Activated CD4-positive, CD25-positive, alpha-beta regulatory T cell (primary cell): ENCODE data around the gene ATF7.
"Not testable (repeated sequence)": the region's sequence is repeated elsewhere in the genome, so short reads cannot be mapped to it uniquely, and the experiment has no call there.

Experiments used
- DNase-seq, 4 experiments: peaks; one replicate each; lab custom pipeline; 2025; lab: John Stamatoyannopoulos, UW

Gene ATF7

DNA sequence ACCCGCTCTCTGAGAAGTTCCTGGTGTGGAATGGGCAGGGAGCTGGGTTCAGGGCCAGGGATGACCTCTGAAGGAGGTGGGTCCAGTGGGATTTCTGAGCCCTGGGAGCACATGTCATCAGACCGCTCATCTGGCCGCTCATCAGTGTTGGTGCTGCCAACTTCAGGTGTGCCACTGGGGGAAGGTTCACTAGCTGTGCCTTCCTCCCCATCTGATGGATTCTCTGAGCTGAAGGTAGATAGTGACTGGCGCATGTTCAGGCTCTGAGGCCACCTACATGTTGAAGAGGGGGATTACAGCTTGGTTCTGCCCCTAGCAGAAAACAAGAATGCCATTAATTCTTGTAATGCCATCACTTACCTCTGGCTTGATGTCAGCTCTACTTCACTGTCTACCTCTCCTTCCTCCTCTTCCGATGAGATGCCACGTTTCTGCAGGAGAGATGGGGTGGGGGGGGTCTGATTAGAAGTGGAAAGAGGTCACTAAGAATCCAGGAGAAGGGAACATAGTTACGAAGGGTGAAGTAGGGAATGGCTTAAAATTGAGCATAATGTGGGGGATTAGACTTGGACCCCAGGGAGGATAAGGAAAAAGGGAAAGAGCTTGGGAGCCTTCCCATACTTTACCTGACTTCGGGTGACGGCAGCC lies 144.1 kb downstream of the ATF7 start:
- DNase-seq = no peak

DNA sequence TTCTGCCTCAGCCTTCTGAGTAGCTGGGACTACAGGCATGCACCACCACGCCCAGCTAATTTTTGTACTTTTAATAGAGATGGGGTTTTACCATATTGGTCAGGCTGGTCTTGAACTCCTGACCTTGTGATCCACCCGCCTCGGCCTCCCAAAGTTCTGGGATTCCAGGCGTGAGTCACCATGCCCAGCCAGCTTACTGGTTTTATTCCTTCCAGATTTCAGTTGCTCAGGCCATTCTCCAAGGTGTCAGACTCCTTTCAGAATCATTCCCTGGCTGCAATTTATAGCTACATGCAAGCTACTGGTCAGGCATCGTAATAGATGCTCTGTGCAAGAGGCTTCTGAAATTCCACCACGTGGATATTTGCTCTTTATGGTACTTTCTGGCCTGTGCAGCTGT lies 144.7 kb downstream of the ATF7 start:
- not testable (repeated sequence) for DNase-seq

DNA sequence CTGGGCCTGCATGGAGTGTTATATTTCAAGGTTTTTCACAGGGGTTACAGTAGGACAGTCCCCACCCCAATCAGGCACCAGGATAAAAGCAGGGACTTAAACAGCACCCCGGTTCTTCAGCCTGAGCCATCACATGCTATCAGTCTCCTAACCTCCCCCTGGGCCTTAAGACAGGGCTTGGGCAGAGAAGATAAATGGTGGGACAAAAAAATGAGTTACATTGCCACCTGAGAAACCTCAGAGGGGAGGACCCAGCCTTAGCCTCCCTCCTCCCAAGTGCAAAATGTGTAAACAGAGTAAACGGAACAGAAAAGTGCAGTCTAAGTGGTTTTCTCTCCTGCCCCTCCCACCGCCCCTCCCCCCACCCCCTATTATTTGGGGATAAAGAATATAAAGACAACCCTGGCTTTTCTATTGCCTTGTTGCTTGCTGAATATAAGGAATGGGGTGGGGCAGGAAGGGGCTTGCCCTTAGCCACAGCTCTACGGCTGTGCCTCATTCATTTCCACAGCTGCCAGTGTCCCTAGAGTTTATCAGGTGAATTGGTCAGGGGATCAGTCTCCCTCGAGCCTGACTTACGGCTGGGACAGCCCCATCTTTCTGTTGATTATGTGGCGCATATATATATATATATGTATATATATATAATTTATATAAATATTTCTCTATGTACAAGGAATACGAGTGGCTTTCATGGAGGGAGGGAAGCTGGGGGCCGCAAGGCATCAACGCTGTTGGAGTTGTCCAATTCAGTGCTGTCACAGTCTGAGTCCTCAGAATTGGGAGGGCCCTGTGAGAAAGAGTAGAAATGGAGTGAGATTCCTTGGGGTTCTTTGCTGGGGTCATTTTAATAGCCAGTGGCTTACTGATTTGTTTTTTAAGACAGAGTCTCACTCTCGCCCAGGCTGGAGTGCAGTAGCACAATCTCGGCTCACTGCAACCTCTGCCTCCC lies 145.4 kb downstream of the ATF7 start:
- DNase-seq = no peak

DNA sequence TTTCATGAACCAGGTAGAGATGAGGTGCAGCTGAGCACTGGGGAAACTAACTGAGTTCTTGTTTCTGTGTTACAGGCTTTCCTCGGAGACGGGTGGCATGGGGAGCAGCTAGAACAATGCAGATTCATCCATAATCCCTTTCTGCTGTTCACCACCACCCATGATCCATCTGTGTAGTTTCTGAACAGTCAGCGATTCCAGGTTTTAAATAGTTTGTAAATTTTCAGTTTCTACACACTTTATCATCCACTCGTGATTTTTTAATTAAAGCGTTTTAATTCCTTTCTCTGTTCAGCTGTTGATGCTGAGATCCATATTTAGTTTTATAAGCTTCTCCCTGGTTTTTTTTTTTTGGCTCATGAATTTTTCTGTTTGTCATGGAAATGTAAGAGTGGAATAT lies 146.9 kb downstream of the ATF7 start:
- DNase-seq = no peak

GRCh38 chr12:53478865-53479264 lies 147.3 kb downstream of the ATF7 start:
- DNase-seq = no peak

DNA sequence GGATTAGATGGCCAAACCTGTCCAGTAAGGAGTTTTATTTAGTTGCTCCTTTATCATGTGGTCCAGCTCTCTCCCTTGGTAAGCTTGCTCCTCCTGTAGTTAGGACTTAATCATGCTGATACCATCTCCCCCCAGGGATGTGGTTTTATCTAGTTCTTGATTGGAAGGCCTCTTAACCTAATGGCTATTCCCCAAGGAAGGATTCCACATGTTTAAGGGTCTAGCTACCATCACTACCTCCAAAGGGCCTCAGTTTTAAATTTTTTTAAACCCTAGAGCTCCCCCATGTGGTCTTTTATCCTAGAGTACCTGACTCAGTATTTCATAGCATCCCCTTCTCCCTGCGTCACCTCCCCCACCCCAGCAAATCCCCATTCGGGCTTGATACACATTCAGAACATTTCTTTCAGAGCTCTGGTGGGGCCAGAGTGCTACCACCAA lies 149.4 kb downstream of the ATF7 start:
- DNase-seq = no peak

DNA sequence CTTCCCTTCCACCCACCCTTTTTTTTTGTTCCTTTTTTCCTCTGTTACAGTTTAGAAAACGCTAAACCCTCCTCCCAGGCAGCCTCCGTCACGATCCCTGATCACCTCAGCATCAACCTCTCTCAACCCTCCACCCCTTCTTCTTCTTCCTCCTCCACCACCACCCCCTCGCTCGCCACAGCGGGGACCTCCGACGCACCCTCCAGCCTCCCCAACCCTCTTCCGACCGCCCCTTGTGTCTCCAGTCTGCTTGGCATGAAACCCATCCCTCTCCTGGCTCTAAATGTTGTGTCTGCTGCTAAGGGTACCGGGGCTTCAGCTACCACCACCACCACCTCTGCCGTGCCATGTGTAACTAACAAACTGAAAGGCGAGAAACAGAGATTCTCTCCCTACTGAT lies 151.4 kb downstream of the ATF7 start:
- no peak for DNase-seq

DNA sequence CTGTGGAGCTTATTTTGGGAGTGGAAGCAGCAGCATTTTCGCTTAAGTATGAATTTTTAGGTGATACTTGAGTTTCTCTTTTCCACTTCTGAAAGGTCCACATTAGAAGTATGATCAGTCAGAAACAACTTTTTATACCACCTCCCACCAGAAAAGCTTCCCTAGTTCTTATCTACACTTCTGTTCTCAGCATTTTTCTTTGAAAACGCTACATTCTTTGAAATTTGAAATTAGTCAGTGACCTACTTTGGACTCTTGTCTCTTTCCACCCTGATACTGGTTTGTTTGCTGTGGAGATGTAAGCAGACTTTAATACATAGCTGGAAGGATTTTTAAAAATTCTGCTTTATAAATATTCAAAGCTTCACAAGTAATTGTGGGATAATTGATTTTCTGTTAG lies 152.1 kb downstream of the ATF7 start:
- DNase-seq = no peak

DNA sequence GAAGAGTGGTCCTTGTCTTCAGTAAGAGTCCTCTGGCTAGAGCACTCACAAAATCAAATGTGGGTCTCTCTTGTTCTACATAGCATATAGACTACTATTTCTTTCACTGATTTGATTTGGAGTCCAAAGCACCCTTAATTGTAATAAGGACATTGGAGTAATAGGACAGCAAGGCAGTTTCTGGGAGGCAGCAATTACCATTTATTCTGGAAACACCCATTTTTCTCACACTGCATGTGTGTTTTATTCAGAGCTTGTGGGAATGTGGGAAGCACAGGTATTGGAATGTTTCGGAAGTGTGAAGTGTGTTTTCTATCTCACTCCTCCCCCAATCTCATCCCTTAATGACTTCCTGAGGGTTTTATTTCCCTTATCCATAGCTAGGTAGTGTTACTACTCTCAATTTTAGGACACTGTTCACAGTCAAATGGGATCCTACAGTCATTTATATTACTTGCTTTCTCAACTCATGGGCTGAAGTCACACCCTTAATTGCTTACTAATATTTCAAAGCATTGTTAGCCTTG lies 154.1 kb downstream of the ATF7 start:
- DNase-seq = no peak

- no peak for DNase-seq
Measured at GRCh38 chr12:53468282-53468681, 157.9 kb downstream of the ATF7 start.

DNA sequence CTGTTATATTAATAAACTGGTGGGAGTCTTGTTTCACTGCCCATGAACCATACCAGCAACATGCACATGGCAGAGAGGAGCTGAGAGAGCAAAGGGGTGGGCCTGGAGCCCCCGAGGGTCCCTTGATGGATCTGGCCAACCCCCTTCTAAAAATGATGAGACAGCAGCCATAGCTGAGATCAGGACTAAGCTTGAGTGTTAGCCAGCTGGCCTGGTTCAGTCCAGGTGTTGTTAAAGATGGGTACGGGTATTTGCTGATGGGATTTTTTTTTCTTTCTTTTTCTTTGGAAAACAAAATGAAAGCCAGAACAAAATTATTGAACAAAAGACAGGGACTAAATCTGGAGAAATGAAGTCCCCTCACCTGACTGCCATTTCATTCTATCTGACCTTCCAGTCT lies 158.3 kb downstream of the ATF7 start:
- no peak for DNase-seq

DNA sequence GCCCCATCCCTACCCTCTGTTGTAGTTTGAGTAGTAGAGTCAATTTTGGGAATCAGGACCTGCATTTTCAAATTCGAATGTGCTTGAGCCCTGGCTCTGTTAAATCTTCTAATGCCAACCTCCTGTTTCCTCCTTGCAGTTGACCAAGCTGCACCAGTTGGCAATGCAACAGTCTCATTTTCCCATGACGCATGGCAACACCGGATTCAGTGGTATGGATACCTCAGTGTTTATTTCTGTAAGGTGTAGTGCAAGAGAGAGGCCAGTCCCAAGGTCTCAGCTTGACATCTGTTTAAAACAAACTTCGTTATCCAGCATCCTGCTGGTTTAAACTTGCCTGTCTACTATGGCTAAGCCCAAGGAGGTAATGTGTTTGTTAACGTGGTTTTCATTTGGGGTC lies 159.1 kb downstream of the ATF7 start:
- no peak for DNase-seq

GRCh38 chr12:53466640-53467039 lies 159.5 kb downstream of the ATF7 start:
- DNase-seq = no peak

DNA sequence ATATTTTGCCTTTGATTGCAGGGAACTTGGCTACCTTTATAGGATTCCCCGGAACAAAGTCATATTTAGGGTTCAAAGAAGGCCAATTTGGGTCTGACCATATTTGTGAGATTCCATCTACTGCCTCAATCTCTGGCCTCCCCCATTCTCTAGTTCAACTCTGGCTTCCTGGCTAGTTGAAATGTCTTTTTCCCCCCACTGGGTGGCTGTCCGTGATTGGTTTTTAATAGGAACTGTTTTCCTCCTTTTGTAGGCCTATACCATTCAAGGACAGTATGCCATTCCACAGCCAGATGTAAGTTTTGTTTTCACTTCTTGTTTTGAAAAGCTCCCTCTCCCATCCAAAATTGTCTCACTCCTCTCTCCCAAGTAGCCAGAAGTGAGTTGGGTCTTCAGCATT lies 160.5 kb downstream of the ATF7 start:
- DNase-seq = no peak

- no peak for DNase-seq
Measured at GRCh38 chr12:53464685-53465418, 161.3 kb downstream of the ATF7 start.

DNA sequence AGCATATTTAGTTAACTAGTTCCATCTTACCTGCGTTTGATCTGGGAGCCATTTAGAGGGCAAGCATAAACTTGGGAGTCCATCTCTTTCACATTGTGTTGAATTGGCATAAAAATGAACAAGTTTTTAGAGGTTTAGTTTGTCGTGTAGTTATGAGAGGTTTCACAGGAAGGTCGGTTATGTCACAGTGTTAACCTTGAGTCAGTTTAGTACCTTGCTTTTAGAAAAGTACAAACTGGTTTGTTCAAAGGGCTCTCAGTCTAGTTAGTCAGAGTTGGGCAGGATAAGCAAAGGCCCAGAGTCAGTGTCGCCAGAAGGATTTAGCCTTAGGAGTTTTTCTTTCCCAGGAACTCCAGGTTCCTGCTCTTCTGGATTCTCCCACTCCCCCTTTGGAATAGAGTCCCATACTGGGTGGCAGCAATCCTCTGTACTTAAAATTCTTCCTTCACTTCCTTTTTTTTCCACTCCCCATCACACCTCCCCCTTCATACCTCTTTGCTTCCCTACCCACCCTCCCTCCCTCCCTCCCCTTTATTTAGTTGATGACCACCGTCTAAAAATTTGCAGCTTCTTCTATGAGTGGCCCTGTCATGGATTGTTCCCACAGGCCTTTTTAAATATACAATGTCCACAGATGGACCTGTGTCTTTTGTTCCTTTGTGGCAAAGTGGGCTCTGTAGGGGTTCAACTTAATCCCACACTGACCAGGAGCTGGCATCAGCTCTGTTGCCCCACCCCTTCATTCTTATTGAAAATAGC lies 162.2 kb downstream of the ATF7 start:
- no peak for DNase-seq

DNA sequence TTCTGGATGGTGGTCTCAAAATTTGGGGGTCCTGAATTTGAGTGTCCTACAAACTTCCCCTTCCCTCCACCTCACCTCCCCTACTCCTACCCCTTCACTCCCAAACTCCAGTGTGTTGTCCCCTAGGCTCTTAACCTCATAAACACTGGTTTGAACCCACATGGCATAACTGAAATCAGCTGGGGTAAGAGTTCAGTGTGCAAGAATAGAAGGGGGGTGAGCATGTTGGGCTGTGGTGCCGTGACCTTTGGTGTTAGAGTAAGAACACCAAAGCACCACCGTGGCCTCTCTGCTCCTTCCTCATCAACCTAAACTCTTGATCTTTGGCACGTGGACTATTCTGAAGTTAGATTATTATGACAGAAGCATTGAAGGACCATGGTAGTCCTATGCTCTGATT lies 163.2 kb downstream of the ATF7 start:
- no peak for DNase-seq

- DNase-seq = no peak
Measured at GRCh38 chr12:53461591-53461990, 164.6 kb downstream of the ATF7 start.

DNA sequence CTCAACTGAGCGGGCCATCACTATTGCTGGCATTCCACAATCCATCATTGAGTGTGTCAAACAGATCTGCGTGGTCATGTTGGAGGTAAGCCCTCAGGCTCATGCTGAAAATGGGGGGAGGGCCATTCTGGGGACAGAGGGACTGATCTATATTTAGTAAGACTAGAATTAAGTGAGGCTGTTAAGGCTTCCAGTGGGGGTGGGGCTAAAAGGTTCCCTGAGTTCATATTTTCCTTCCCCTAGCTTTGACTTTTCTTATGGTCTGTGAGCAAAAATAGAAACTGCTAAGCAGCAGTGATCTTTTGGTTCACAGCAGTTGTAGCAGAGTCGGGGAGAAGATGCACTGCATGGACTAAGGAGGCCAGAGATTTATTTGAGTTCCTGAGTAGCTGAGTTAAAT lies 165.1 kb downstream of the ATF7 start:
- DNase-seq = no peak

- DNase-seq = no peak
Measured at GRCh38 chr12:53459097-53459496, 167.1 kb downstream of the ATF7 start.
